ELR (cell line): ENCODE results near the gene SOBP.
"Not testable (repeated sequence)": the region's sequence is repeated elsewhere in the genome, so short reads cannot be mapped to it uniquely, and the experiment has no call there.

Experiments used
- DNase-seq: peaks from one replicate; pipeline ENCODE4 v3.0.0-alpha.2; 2015; ENCODE audit warnings: low read depth

Gene SOBP

DNA sequence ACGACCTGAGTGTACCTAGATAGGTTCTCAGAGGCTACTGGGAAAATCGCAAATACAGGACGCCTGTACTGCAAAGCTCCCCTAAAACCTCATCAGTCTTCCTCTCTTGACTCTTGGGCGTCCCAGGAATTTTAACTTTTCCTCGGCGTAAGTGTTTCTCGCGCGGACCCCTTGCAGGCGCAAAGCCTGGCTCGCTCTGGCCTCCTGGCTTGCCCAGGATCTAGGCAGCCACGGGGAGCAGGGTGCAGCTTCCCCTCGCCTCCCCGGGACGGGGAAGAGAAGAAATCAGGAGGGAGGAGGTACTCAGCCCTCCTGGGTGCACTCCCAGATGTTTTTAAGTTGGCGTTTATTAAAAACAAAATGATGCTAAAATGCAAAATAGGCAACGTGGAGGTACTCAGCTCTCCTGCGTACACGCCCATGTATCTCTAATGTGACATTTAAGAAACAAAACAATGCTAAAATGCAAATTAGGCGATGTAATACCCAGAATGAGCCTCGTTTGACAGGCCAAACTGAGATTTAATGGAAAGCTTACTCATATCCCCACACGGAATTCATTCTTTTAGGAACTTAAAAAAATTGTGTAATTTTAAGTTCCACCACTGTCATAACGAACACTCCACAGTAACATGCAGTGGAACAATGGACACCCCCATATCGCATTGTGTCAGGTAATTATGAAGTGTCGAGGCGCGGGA lies 1.6 kb upstream of the SOBP start:
- no peak for DNase-seq

- DNase-seq, result peak; percentile 52
Measured at GRCh38 chr6:107488875-107489635, 862 bp upstream of the SOBP start.

DNA sequence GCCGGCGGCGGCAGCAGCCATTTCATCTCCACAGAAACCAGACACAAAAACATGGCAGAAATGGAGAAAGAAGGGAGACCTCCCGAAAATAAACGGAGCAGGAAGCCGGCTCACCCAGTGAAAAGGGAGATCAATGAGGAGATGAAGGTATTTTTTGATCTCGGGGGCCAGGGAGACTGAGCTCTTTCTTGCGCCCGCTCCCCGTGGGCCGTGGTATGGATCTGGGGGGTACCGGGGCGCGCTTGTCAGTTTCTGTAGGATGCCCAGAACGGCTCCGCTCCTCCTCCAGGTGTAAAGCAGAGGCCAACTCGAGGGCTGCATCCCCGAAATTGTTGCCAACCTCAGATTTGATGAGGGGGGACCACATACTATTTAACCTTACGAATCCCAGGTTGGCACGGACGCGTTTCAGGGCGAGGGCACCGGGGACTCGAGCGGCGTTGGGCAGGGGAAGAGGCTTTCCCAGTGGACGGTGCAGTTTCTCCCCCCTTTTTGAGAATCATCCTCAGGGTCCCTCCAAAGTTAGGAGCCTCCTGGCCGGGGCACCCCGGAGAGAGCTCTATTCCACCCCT lies 735 bp downstream of the SOBP start:
- no peak for DNase-seq

GRCh38 chr6:107491138-107491609 lies 1.3 kb downstream of the SOBP start:
- peak; percentile 47 for DNase-seq

DNA sequence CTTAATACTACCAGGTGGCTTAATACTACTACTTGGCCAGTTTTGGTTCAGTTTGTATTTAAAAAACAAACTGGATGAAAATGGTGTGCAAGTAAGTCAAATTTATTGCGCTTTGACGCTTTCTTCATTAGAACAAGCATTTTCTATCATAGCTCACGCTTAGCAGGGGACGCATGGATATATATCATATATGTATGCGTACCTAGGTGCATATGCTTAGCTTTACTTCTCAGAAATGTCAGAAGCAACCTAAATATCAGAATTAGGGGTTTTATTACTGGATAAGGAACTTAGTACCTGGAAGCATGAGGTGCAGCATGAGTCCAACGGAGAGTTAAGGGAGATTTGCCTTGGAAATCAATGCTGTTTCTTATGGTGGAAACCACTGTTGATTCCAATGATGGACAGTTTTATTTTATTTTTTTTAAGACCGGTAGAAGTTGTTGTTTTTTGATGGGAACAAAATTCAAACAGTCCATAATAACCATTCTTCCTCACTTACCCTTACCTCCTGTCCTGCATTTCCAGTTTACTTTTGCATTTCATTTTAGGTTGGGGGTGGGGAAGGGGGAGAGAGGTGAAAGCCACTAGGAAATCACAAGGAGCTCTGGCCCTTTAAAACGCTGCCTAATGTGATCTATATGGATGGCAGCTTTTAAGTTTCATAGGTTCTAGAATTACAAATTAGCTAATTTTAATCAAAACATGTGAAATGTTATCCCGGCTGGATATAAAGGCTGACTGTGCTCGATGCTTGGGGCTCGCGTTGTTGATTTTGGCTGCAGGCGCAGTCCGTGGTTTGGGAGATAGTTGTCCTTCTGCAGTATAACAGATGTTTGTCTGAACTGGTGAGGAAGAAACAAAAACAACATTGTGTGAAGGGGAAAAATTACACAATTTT lies 2.1 kb downstream of the SOBP start:
- DNase-seq, result peak; percentile 29

DNA sequence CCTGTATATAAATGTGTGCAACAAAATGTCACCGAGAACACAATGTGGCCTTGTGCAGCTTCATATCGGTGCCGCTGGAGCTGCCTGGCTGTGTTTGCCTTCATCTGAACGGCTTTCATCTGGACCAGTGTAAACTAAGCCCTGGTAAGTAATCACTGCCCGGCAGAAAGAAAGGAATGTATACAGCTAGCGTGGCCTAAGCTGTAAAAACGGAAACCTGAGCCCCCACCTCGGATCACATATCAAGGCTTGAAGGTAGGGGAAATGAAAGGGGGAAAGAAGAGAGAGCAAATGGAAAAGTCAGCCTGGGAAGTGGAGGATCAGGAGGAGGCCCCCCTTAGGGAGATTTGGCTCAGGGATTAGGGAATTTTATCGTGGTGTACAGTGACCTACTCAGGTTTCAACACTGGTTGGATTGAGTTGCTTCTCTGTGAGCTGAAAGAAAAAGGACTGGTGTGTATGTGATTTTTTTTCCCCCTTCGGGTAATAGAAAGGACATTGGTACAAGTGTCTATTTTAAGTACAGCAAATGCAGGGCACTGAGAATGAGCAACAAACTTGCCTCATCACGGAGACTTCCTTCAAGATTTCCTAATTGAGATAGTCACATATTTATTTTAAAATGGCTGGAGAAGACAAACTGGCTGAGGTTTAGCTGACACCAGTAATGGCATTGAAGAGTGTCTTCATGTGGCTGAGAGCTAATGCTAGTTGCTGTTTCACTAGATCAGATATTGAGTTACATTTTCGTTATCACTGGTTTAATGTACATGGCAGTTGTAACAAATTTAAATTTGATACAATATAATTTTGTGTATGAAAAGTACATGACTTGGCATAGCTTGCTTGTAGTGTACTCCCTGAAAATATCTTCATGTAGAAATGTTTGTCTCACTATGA lies 3.5 kb downstream of the SOBP start:
- peak; percentile 41 for DNase-seq

GRCh38 chr6:107495196-107495643 lies 5.3 kb downstream of the SOBP start:
- DNase-seq, result peak; percentile 61

- no peak for DNase-seq
Measured at GRCh38 chr6:107495971-107496370, 6.1 kb downstream of the SOBP start.

GRCh38 chr6:107496892-107497684 lies 7.2 kb downstream of the SOBP start:
- DNase-seq, result no peak

GRCh38 chr6:107504270-107505026 lies 14.5 kb downstream of the SOBP start:
- no peak for DNase-seq

GRCh38 chr6:107506145-107506544 lies 16.2 kb downstream of the SOBP start:
- no peak for DNase-seq

DNA sequence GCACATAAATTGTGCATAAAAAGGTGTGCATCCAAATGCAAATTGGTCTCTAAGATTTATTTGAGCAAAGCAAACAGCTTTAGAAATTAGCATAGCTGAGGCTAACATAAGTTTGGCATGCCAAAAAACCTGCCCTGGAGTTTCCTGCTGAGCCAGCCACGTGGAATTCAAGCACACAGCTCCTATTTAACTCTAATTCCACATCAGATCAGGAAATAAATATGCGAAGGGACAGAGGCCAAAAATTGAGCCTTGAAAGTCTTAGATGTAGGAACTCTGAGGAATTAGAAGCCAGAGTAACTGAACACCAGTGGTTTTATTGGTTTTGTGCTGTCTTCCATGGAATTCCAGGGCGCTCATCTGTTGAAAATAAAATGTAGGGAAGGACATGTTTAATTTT lies 19.6 kb downstream of the SOBP start:
- DNase-seq, result no peak

- no peak for DNase-seq
Measured at GRCh38 chr6:107510108-107510507, 20.2 kb downstream of the SOBP start.

GRCh38 chr6:107511511-107511993 lies 21.6 kb downstream of the SOBP start:
- no peak for DNase-seq

- no peak for DNase-seq
Measured at GRCh38 chr6:107513214-107513613, 23.3 kb downstream of the SOBP start.

DNA sequence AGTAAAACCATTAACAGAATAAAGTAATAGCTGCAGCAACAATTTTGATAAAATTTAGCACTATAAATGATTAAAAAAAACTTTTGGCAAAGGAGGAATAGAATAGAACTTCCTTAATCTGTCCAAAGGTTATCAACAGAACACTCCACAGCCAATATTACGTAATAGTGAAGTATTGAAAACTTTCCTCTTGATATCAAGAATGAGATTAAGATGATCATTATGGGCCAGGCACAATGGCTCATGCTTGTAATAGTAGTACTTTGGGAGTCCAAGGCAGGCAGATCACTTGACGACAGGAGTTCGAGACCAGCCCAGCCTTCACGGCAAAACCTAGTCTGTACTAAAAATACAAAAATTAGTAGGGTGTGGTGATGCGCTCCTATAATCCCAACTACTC lies 26.0 kb downstream of the SOBP start:
- no peak for DNase-seq

DNA sequence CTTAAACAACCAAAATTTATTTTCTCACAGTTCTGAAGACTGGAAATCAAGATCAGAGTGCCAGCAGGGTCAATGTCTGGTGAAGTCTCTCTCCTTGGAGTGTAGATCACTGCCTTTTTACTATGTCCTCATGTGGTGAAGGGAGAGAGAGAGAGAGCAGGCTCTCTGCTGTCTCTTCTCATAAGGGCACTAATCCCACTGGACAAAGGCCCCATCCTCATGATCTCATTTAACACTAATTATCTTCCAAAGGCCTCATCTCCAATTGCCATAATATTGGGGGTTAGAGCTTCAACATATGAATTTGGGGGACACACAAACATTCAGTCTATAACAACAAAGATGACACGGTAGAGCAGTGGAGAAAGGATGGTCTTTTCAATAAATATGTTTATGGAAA lies 27.4 kb downstream of the SOBP start:
- no peak for DNase-seq

DNA sequence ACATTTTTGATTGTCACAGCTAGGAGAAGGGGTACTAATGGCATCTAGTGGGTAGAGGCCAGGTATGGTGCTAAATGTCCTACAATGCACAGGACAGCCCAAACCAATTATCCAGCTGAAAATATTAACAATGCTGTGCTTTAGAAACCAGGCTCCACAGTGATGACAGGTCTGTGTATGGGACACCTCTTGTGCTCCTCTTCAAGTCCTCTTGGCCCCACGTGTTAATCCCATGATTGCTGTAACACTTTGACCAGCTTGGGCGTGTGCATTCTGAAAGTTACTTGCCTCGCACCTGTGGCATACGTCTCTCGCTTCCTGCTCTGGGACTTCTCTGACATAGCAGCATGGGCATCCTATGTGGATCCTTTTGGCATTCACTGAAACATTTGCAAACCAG lies 29.3 kb downstream of the SOBP start:
- not testable (repeated sequence) for DNase-seq

GRCh38 chr6:107520706-107521105 lies 30.8 kb downstream of the SOBP start:
- not testable (repeated sequence) for DNase-seq
